Kidney epithelial cell (primary cell): ENCODE results near the gene CBLL1. TPM values are rescaled to one million over a fixed set of nuclear protein-coding genes. Genes with fewer than 3 reads are reported as not detected.

Source experiments
- DNase-seq: peaks from one replicate; pipeline ENCODE4 v3.0.0-alpha.2; 2010; ENCODE audit warnings: low read depth
- H3K27me3 ChIP-seq: 2 replicates; pipeline ENCODE4 v1.6.0; 2011; ENCODE audit warnings: low read length; ENCODE audit not compliant: control insufficient read depth, insufficient read depth
- H3K36me3 ChIP-seq: 2 replicates; pipeline ENCODE4 v1.5.1; 2011; ENCODE audit warnings: low read length; ENCODE audit not compliant: control insufficient read depth, insufficient read depth
- H3K4me3 ChIP-seq: 2 replicates; pipeline ENCODE4 v1.5.1; 2011; ENCODE audit warnings: low read depth, mild to moderate bottlenecking, control low read depth, low read length
- total RNA-seq: library from RNA; depleted of rRNA; stranded (reverse); fragments of >200 nt; gene quantifications from 2 replicates; pipeline ENCODE4 v1.2.3, GENCODE V29; 2015
- TF ChIP-seq, protein P1 (sequence below): IDR thresholded peaks from 2 replicates; pipeline ENCODE4 v1.5.1; 2011; ENCODE audit warnings: mild to moderate bottlenecking, moderate library complexity, low read length, control low read depth, inconsistent platforms; ENCODE audit not compliant: insufficient read depth, poor library complexity, severe bottlenecking

CBLL1 gene
- total RNA-seq, 1 donor from 2014 or later: 42.3 TPM

DNA sequence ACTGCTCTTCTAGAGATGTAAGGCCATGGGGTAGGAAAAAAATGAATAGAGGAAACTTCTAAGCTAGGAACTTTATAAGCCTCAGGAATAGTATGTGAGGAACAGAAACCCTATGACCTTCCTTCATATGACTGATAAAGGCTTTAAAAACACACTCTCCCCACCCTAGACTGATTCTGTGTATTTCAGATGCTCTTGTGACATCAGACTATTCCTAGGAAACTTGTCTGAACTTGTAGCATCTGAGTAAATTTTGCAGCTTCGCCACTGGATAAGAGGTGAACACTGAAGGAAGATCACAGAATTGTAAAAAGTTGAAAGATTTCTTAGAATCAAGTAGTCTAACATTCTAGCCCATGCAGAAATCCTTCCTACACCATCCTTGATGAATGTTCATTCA lies 31.0 kb upstream of the CBLL1 start:
- no peak for DNase-seq
- TF ChIP-seq, protein P1, sequence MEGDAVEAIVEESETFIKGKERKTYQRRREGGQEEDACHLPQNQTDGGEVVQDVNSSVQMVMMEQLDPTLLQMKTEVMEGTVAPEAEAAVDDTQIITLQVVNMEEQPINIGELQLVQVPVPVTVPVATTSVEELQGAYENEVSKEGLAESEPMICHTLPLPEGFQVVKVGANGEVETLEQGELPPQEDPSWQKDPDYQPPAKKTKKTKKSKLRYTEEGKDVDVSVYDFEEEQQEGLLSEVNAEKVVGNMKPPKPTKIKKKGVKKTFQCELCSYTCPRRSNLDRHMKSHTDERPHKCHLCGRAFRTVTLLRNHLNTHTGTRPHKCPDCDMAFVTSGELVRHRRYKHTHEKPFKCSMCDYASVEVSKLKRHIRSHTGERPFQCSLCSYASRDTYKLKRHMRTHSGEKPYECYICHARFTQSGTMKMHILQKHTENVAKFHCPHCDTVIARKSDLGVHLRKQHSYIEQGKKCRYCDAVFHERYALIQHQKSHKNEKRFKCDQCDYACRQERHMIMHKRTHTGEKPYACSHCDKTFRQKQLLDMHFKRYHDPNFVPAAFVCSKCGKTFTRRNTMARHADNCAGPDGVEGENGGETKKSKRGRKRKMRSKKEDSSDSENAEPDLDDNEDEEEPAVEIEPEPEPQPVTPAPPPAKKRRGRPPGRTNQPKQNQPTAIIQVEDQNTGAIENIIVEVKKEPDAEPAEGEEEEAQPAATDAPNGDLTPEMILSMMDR: no peak

DNA sequence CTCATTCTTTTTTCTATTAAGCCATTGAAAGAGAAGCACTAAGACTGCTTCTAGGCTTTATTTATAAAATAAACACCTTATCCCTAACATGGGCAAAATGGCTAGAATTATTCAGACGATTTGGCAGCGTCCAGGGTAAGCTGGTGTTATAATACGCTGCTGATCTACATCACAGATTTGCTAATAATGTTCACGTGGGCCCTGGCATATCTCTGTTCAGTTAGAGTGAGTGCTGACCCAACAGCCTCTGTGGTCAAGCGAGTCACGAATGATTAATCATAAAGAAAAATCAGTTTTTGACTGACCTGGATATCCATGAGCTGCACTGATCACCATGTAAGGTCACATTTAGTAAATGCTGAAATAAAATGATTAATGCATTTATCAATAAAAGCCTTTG lies 28.4 kb upstream of the CBLL1 start:
- H3K4me3 ChIP-seq: no peak overlapping the region
- TF ChIP-seq, protein P1: no peak
- no peak for DNase-seq
- H3K36me3 ChIP-seq: no peaks in the 10 kb centered on the region
- no peaks in the 10 kb centered on the region for H3K27me3 ChIP-seq

More for the DNA sequence above, 31.0 kb upstream of the CBLL1 start:
- Histone ChIP-seq H3K36me3 (no peaks in the 10 kb centered on the region), H3K4me3 (no peak overlapping the region), H3K27me3 (no peaks in the 10 kb centered on the region)

DNA sequence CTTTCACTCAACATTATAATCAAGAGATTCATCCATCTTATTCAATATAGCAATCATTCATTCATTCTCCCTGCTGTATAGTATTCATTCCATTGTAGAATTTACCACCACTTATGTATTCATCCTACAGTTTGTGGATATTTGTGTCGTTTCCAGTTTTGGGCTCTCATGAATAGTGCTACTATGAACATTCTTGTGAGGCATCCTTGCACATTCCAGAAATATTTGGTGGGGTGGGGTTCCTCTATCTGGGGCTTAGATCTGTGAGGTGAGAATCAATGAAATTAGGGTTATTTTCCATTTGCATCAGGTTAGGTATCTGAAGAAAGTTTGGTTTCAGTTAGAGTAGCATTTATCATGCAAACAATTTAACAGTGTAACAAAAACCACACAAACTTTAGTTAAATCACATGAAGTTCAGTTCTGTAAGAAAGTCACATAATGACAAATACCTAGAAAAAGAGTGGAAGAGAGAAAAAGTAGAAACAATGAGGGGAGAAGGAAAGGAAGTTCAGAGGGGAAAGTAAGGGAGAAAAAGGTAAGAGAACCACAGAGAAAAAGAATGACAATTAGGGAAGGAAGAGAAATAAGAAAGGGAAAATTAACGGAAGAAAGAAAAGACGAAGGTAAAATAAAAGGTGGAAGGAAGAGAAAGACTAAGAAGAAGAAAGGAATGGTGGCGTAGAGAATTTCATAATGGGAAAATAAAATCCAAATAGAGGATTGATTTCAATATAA lies 25.3 kb upstream of the CBLL1 start:
- Histone ChIP-seq H3K36me3 (no peaks in the 10 kb centered on the region), H3K27me3 (no peaks in the 10 kb centered on the region), H3K4me3 (no peak overlapping the region)
- TF ChIP-seq, protein P1: no peak
- no peak for DNase-seq

DNA sequence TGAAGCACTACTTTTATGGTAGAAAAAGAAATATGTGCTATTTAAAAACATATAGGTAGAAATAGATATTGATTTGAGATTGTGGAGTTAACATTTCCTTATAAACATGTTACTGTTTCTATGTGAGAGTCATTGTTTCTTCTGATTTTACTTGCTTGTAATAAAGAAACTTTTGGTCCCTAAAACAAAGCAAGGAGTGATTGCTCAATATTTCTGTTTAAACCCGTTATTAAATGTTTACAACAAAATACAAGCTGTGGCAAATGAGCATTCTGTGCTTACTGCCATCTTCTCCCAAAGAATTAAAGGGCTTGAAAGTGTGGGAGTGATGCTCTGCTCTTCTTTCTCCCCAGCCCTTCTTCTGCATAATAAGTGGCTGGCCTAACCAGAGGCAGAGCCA lies 22.7 kb upstream of the CBLL1 start:
- H3K4me3 ChIP-seq: no peak overlapping the region
- no peaks in the 10 kb centered on the region for H3K36me3 ChIP-seq
- H3K27me3 ChIP-seq: no peaks in the 10 kb centered on the region
- no peak for DNase-seq
- TF ChIP-seq, protein P1: no peak

DNA sequence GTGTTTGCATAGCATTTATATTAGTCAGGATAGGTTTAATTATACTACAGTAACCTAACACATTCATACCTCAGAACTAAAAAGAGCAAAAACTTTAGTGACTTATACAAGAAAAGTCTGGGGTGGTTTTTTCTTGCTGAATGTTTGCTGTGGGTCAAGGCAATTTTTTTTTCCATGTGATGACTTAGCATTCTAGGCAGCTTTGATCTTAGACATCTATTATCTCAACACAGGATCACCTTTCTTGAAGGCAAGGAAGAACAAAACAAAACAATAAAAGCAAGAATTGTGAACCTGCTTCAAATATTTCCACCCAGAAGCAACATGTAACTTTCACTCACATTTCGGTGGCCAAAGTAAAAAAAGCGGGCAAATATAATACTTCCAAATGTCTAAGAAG lies 20.7 kb upstream of the CBLL1 start:
- DNase-seq: no peak

More for the DNA sequence above, 20.7 kb upstream of the CBLL1 start:
- Histone ChIP-seq H3K4me3 (no peak overlapping the region), H3K36me3 (no peaks in the 10 kb centered on the region), H3K27me3 (no peaks in the 10 kb centered on the region)
- TF ChIP-seq, protein P1: no peak
